Hepatic stellate cell (primary cell): ENCODE data around the gene MICAL2.

Source experiments
- DNase-seq: peaks from one replicate; pipeline ENCODE4 v3.0.0; 2011; ENCODE audit warnings: low spot score

Gene MICAL2, protein sequence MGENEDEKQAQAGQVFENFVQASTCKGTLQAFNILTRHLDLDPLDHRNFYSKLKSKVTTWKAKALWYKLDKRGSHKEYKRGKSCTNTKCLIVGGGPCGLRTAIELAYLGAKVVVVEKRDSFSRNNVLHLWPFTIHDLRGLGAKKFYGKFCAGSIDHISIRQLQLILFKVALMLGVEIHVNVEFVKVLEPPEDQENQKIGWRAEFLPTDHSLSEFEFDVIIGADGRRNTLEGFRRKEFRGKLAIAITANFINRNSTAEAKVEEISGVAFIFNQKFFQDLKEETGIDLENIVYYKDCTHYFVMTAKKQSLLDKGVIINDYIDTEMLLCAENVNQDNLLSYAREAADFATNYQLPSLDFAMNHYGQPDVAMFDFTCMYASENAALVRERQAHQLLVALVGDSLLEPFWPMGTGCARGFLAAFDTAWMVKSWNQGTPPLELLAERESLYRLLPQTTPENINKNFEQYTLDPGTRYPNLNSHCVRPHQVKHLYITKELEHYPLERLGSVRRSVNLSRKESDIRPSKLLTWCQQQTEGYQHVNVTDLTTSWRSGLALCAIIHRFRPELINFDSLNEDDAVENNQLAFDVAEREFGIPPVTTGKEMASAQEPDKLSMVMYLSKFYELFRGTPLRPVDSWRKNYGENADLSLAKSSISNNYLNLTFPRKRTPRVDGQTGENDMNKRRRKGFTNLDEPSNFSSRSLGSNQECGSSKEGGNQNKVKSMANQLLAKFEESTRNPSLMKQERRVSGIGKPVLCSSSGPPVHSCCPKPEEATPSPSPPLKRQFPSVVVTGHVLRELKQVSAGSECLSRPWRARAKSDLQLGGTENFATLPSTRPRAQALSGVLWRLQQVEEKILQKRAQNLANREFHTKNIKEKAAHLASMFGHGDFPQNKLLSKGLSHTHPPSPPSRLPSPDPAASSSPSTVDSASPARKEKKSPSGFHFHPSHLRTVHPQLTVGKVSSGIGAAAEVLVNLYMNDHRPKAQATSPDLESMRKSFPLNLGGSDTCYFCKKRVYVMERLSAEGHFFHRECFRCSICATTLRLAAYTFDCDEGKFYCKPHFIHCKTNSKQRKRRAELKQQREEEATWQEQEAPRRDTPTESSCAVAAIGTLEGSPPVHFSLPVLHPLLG

DNA sequence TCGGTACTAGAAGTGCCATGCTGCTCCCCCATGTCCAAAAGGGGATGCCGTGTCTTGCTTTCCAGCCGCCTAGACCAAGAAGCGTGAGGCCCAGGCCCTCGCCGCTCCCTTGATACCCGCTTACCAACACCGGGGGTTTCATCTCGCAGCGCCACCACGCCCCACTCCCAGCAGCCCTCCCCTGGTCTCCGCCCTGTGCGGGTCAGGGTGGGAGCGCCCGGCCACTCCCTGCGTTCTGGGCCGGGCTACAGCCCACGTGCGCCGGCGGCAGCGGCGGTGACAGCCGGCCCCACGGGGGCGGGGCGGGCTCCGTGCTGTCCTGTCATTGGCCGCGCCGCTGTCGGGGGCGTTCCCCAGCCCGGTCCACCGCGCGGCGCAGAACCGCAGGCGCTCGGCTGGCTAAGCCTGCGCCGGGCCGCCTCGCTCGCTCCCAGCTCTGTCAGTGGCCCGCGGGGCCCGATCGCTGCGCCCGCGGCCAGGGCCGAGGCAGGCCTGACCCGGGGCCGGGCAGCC, at the start of gene MICAL2:
Gene MICAL2, plus strand, starts transcription at position 390 of the 513 bp plus-strand sequence. CDS start 51,566 bp downstream, outside the sequence.
- peak; percentile 94 for DNase-seq

DNA sequence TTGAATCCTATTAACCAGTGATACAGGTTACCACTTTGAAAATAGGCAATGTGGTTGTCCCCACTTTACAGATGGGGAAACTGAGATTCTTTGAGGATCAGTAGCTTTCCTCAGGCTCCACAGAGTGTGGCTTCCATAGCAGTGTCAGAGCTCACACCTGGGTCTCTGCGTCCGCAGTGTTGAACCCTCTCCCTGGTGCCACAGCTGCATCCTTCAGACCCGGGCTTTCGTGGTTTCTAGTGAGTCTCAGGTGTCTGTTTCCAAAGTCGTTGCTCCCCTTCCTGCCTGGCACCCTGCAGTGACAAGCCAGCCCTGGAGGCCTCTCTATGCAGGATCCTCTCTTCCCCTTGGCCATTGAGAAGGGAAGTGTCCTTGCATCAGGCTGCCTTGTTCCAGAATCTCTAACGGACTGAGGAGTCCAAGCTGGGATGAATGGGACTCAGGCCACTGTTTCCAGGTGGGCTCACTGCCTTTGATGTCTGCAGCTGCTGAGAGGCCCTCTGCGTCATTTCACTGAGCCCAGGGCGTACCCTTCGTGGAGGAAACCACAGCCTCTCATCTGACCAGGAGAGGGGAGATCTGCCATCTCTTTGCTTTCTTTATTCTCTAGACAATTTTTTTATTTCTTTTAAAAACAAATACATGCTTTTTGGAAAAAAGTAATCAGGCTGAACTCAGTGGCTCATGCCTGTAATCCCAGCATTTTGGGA, 48.4 kb upstream of the MICAL2 start:
- no peak for DNase-seq

DNA sequence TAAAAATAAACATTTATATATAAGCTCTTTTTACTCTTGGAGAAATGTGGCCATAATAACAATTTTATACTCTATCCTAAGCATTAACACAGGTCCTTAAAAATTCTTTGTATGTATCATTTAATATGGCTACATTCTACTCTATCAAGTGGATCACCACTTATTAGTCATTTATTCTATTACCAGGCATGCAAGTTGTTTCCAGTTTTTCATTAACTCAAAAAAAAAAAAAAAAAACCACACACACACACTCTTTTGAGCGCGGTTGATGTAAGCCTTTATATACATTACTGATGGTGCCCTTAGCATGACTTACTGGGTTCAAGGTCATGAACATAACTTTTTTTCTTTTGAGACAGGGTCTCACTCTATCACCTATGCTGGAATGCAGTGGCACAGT, 47.1 kb upstream of the MICAL2 start:
- DNase-seq: no peak

DNA sequence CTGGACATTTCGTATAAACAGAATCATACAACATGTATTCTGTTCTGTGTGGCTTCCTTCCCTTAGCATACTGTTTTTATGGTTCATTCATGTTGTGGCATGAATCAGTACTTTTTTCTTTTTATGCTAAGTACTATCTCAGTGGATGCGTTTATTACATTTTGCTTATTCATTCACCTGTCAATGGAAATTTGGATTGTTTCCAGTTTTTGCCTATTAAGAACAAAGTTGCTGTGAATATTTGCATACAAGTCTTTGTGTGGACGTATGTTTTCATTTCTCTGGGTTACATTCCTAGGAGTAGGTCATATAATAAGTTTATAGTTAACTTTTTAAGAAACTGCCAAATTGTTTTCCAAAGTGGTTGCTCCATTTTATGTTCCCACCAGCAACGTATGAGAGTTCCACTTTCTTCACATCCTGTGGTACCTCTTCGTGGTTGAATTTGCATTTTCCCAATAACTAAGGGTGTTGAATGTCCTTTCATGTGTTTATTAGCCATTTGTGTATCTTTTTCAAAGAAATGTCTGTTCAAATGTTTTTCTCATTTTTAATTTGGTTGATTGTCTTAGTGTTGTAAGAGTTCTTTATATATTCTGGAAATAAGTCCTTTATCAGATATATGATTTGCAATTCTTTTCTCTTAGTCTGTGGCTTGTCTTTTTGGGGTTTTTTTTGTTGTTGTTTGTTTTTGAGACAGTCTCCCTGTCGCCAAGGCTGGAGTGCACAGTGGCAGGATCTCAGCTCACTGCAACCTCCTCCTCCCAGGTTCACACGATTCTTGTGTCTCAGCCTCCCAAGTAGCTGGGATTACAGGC, 46.0 kb upstream of the MICAL2 start:
- DNase-seq: no peak

DNA sequence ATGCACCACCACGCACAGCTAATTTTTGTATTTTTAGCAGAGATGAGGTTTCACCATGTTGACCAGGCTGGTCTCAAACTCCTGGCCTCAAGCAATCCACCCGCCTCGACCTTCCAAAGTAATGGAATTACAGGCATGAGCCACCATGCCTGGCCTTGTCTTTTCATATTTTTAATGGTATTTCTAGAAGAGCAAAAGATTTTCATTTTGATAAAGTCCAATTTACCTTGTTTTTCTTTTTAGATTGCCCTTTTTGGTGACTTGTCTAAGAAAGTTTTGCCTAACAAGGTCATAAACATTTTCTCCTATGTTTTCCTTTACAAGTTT, 45.5 kb upstream of the MICAL2 start:
- DNase-seq: no peak

DNA sequence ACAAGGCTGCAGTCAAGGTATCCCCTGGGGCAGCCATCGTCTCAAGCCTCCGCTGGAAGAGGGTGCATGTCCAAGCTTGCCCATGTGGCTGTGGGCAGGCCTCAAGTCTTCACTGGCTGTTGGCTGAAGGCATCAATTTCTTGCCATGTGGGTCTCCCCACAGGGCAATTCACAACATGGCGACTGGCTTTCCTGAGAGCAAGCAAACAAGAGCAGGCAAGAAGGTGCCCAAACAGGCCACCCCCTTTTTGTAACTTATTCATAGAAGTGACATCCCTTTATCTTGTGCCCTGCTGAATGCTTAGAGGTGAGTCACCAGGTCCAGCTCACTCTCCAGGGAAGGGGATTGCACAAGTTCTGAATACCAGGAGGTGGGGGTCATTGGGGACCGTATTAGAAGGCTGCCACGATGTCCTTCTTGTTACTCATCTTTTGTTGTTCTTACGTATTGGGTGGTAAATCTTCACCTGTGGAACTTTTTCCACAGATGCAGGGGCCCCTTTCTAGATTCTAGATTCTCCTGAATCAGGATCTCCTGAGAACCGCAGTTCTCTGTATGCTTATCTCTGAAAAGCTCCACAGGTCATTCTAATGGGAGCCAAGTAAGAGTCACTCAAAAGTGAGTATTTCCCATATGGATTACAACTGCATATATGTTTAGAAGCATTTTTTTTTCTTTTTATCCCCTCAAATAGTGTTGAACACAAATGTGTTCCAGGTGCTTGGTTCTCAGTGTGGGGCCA, 44.2 kb upstream of the MICAL2 start:
- DNase-seq: peak; percentile 73

DNA sequence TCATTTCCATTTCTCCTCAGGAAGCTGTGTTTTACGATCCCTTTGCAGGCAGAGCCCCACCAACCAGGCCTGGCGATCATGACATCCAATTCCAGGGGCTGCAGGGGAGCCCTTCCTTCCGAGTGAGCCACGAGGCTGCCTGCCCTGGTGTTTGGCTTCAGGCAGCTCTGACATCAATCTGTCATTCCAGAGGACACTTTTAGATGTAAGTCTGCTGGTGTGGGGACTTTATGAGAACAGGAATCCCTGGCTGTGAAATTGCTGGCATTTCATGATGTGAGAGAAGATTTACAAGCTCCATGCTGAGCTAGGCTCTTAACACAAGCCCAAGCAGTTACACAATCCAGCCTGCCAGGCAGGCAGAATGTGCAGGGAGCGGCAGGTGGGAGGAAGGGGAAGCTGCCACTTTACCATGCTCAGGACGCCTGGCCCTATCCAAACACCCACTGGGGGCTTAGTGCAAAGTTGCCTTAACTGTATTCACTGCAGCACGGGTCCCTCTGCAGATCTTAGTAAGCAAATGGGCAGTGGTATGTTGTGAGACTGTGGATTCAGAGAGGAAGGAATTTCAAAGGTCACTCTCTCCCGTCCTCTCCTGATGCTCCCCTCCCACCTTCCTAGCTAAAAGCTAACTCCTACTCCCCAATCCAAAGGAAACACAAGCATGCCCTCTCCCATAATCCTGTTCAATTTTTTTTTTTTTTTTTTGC, 43.4 kb upstream of the MICAL2 start:
- no peak for DNase-seq

DNA sequence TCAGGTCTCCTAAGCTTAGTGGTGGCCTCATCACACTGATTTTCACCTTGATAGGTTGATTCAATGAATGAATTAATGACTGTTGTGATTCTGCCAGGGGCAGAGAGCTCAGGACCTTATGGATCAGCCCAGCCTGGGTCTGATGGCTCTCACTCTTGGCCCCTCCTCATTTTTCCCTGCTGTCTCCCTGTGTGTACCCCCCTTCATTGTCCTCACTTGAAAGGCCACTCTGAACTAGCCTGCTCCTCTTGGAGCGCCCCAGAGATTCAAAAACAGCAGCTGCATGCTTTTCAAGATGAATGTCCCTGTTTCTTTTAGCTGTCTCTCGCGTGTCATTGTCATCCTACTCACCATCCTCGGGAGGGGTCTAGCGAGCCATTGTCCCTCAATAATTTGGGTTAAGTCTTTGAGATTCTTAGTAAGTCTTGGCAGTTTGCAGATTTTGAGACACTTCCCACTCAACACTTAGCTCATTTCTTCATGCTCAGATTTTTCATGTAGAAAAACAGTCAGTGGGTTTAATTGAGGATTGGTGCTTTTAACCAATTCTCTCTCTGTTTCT, 42.5 kb upstream of the MICAL2 start:
- DNase-seq: no peak

DNA sequence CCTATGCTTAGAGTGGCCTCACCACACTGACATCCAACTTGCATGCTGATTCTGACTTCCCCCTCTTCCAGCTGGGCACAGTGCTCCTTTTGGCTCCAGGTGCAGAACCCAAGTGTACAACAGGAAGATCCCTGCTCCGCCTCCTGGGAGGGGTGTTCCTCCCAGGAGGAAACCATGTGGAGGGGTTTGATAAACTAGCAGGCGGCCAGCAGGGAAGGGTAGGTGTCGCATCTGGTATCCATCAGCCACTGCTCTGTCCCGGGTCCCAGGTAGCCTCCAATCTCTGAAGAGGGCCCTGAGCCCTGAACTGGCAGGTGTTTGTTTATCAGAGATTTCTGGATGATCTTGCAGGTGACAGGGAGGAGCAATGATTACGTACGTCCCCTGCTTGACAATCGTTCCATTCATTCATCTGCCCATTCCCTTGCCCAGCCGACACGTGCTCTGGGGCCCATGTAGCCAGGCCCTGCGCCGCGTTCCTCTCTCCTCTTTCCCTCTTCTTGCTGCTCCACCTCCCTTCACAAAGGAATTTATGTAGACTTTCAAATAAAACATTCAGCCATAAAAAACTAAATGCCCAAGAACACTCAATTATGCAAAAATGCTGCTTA, 41.2 kb upstream of the MICAL2 start:
- no peak for DNase-seq

DNA sequence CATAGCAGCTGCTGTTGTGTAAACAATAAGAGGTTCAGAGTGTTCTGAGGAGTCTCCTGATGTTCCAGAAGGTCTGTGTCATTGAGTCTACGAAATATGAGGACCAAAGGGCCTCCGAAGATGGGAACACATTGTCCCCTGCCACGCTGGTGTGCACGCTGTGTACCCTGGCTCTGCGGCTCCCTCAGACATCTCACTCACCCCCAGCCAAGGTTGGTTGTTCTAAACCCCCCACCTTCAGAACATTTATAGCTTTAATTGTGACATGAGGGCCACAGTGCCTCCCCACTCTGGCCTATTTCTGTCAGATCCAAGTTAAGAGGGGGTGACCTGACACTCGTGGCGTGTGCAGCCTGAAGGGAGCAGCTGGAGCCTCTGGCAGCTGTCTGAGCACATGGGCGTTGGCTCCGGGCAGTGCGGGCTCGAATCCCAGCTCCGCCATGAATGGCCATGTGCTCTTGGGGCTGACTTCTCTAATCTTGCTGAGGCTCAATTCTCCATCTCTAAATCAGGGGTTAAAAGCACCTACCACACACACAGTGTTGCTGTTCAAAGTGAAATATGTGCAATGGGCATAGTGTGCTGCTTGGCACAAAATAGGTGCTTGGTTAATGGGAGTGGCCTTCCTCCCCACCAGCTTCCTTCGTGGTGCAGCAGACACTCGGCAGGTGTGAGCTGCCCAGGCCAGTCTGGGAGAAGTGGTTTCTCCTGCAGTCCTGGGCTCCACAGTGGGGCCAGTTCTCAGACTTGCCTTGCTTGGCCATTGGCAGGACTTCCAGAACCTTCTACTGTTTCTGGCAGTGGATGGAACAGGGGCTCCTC, 39.7 kb upstream of the MICAL2 start:
- no peak for DNase-seq

DNA sequence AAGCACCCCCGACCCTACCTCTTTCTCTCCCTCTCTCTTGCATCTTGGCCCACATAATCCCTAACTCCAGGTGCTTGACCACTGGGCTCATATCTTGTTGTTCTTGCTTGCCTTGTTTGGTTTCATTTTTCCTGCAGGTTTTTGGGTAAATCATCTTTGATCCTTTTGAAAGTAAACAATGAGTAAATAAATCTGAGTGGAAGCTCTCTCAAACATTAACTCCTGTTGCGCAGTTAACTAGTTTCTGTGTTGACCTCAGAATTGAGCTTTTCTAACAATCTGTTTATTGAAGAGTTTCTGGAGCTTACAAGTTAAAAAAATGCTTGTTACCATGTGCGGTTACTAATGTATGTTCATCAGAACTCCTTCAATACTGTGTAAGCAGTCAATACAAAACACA, 38.8 kb upstream of the MICAL2 start:
- DNase-seq: no peak

DNA sequence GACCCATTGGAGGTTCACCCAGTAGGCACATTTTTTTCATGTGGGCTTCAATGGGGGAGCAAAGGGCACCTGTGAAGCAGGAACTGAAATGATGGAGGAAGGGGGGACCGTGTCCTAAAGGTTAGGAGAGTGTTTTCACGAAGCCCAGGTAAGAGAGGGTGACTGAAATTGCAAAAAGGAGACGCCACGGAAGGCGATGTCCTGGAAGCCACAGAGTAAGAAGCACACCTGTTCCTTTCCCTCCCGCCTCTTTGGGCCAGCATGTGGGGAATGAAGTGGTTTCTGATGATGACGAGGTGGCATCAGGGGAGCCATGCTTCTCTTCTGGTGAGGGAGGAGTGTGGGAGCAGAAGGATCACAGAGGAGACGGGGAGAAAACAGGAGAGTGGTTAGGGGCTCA, 37.0 kb upstream of the MICAL2 start:
- no peak for DNase-seq

DNA sequence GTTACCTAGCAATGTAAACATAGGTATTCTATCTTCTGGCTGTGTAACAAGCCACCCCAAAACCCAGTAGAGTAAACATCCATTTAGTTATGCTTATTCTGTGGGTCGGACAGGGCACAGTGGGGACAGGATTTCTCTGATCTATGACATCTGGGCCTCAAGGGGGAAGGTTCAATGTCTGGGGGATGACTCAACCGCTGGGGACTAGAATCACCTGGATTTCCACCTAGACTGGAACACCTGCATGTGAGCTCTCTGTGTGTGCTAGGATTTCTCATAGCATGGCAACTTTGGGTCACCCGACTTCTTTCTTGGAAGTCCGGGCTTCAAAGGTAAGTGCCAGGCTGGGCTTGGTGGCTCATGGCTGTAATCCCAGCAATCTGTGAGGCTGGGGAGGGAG, 36.5 kb upstream of the MICAL2 start:
- no peak for DNase-seq

DNA sequence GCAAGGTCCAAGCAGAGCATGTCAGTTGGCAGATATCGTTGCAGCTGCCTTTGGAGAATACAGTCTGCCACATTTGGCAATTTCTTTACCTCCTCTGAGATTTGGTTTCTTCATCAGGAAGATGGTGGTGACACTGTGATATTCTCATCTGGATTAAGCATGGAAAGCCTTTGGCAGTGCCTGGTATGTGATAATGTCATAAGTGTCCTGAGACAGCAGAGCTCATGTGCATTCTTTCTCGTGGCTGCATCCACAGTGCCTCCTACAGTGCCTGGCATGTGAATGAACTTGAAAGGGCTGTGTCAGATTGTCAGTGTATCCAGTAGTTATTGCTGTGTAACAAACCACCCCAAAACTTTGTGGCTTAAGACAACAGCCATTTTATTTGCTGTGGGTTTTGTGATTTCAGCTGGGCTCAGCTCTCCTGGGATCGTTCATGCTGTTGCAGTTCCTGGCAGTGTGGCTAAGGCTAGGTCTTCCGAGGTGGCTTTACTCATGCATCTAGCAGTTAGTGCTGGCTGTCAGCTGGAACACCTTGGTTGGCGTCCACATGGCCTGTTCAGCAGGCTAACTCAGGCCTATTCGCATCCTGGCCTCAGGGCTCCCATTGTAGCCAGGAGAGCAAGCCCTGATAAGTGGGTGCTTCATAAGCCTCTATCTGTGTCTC, 35.7 kb upstream of the MICAL2 start:
- DNase-seq: no peak

DNA sequence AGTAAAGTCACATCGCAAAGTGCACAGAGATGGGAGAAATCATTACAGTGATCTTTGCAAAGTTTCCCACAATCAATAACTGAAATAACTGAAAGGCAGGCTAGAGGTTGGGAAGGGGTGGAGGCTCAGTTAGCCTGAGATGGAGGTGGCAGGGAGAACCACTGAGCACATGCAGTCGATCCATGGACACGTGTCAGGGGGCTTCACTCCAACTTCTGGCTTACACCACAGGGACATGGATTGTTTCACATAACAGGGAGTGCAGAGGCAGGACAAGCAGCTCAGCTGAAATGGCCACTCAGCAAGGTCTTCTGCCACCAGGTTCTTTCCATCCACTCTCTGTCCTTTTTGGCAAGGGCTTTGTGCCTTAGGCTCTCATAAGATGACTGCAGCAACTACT, 35.1 kb upstream of the MICAL2 start:
- no peak for DNase-seq

DNA sequence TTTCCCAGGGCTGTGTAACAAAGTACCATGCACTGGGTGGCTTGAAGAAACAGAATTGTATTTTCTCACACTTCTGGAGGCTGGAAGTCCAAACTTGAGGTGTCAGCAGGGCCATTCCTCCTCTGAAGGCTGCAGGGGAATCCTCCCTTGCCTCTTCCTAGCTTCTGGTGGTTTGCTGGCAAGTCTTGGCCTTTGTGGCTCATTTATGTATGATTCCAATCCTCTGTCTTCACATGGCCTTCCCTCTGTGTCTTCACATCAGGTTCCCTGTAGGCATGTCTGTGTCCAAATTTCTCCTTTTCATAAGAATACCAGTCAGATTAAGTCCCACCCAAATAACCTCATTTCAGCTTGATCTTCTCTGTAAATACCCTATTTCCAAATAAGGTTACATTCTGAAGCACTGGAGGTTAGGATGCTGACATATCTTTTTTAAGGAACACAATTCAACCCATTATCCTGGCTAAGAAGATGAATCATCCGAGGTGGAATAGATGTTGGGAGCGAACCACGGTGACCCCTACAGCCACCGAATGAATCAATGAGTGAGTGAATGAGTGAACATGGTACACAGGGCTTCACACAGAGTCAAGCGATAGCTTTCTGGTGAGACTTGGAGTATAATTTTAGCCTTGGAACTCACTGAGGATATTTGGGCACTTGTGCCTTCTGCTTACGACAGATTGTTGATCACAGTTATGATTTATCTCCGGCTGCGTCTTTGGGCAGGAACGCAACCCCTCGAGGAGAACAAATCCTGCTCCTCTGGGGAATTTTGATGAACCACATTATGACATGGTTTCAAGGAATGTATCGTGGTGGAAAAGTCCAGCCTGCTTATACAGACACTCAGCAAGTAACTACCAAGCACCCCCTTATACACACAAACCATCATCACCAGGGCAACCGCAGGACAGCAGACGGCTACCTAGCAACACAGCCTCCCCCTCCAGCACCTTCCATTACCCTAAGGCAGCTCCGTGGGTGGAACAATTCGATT, 34.3 kb upstream of the MICAL2 start:
- DNase-seq: peak; percentile 88
